Astrocyte of the spinal cord (primary cell): ENCODE results near the gene TMEM132C.

Source experiments
- DNase-seq: peaks from one replicate; pipeline ENCODE4 v3.0.0; 2011; ENCODE audit warnings: low read depth, low spot score
- H3K4me3 ChIP-seq: 2 replicates; pipeline ENCODE4 v1.5.1; 2011; ENCODE audit warnings: low read depth, mild to moderate bottlenecking, low read length, moderate library complexity
- in situ Hi-C: cut with HindIII; loops from 2 replicates; pipeline ENCODE4 v1.10.0; 2017; ENCODE audit warnings: low sequenced_read_pairs
- TF ChIP-seq, protein P1 (sequence below): IDR thresholded peaks from 2 replicates; pipeline ENCODE4 v1.5.1; 2012; ENCODE audit warnings: low read depth, mild to moderate bottlenecking, low read length, inconsistent platforms

The TMEM132C gene

DNA sequence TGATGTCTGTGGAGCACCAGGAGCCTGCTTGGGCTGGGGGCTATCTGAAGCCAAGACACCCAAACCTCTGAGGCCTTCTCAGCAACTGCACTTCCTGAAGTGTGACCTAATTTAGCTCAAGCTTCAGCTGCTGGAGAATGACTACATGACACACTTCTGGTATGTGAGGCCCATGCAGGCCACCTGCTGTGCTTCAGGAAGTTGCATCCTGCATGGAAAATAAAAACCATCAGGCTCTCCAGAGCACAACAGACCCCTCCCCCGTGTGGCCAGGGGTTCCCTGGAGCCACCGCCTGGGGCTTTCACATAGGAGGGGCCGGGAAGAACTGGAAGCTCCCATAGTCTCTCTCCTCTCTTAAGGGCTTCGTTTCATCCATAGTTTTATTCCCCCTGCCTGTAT lies 339.1 kb downstream of the TMEM132C start:
- TF ChIP-seq, protein P1, sequence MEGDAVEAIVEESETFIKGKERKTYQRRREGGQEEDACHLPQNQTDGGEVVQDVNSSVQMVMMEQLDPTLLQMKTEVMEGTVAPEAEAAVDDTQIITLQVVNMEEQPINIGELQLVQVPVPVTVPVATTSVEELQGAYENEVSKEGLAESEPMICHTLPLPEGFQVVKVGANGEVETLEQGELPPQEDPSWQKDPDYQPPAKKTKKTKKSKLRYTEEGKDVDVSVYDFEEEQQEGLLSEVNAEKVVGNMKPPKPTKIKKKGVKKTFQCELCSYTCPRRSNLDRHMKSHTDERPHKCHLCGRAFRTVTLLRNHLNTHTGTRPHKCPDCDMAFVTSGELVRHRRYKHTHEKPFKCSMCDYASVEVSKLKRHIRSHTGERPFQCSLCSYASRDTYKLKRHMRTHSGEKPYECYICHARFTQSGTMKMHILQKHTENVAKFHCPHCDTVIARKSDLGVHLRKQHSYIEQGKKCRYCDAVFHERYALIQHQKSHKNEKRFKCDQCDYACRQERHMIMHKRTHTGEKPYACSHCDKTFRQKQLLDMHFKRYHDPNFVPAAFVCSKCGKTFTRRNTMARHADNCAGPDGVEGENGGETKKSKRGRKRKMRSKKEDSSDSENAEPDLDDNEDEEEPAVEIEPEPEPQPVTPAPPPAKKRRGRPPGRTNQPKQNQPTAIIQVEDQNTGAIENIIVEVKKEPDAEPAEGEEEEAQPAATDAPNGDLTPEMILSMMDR, result no peak
- no peak overlapping the region for H3K4me3 ChIP-seq
- peak; percentile 57 for DNase-seq
- in situ Hi-C loops, result no loop called here

DNA sequence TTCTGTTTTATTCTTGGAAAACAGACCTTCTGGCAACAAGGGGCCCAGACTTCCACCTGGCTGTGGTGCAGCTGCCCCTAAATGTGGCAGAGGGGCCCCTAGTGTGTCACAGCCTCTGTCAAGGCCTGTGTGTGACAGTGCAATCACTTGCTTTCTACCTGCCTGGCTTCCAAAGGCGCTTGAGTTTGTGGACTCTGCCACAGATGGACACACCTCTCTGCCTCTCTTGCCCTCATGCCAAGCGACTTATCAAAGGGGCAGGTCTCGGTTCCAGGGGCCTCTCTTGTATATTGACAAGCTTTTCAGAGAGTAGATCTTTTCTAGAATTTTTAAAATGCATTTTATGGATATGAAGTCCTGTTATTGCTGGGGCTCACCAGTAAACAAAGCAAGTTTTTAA lies 339.6 kb downstream of the TMEM132C start:
- TF ChIP-seq, protein P1, result no peak
- no peak overlapping the region for H3K4me3 ChIP-seq
- no peak for DNase-seq
- in situ Hi-C loops, result no loop called here

DNA sequence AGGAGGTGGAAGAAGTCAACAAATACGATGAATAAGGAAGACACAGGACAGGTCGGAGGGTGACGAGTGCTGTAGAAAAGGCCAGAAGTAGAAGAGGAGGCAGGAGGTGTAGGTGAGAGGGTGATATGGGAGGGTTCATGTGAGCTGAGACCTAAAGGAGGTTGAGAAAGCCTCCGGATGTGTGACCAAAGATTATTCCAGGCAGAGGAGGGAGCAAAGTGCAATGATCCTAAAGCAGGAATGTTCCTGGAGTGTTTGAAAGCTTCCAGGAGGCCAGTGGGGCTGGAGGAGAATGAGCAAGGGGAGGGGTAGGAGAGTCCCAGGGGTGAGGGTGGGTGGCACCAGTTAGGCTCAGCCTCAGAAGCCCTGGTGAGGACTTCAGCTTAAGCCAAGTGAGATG lies 340.0 kb downstream of the TMEM132C start:
- in situ Hi-C loops, result no loop called here
- no peak for DNase-seq
- H3K4me3 ChIP-seq, result no peak overlapping the region
- TF ChIP-seq, protein P1, result no peak

DNA sequence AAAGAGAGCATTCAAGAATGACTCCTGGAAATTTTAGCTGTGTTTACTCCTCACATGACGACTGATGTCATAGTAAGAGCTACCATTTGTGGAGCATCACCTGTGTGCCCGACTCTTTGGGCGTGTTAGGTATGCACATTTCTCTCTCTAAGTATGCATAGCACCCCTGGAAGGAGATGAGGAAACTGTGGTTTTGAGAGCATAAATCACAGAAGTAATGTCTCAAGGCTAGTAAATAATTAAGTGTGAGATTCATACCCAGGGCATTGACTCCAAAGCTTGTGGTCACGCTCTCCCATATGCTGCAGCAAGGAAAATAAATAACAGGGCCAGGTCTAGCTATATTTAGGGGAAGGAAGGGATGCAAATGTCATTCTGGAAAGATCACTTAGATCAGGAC lies 340.7 kb downstream of the TMEM132C start:
- no peak for DNase-seq
- in situ Hi-C loops, result no loop called here

DNA sequence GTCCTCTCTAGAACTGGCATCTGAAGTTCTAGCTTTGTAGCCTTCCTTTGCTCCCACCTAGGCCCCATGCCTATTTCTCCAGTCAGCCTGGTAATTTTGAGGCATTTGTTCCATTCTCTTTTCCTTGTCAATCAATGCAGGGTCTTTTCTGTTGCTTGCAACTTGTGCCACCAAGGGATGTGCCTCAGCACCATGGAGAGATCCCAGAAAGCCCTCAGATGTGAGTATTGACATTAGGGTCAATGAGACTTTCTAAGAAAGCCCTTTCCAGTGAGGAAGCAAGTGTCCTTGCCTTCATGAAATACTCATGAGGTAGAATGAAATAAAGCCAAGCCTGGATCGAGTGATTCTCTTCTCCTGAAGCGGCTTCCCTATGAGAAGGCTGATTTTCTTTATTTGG lies 342.9 kb downstream of the TMEM132C start:
- DNase-seq, result no peak
- in situ Hi-C loops, result no loop called here
- no peak overlapping the region for H3K4me3 ChIP-seq
- TF ChIP-seq, protein P1, result no peak

More for the DNA sequence above, 340.7 kb downstream of the TMEM132C start:
- no peak overlapping the region for H3K4me3 ChIP-seq
- TF ChIP-seq, protein P1, result no peak

DNA sequence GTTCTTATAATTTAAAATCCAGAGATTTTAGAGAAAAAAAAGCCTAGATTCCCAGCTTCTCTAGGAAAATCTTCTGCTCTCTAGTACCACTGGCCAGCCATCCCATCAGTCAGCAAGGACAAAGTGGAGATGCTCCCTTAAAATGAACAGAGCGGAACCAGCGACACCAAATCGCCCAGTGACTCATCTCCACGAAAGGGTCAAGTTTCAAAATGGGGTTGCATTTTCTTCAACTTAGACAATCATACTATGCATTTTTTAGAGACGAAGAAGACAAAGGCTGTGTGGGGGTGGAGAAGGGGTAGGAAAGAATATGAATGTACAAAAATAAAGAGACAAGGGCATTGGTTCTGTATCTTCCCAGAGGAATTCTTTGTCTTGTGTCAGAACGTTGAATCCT lies 344.8 kb downstream of the TMEM132C start:
- TF ChIP-seq, protein P1, result no peak
- no peak overlapping the region for H3K4me3 ChIP-seq
- in situ Hi-C loops, result no loop called here
- peak; percentile 16 for DNase-seq
